ENCODE data around the gene CEND1. TPM values are rescaled to one million over a fixed set of nuclear protein-coding genes. Genes with fewer than 3 reads are reported as not detected.

CEND1 gene
- total and polyA plus RNA-seq, 2 of the 13 experiments (the other 11 are each of a cell fraction or from before 2014, with no cell fraction given) = not detected

DNA sequence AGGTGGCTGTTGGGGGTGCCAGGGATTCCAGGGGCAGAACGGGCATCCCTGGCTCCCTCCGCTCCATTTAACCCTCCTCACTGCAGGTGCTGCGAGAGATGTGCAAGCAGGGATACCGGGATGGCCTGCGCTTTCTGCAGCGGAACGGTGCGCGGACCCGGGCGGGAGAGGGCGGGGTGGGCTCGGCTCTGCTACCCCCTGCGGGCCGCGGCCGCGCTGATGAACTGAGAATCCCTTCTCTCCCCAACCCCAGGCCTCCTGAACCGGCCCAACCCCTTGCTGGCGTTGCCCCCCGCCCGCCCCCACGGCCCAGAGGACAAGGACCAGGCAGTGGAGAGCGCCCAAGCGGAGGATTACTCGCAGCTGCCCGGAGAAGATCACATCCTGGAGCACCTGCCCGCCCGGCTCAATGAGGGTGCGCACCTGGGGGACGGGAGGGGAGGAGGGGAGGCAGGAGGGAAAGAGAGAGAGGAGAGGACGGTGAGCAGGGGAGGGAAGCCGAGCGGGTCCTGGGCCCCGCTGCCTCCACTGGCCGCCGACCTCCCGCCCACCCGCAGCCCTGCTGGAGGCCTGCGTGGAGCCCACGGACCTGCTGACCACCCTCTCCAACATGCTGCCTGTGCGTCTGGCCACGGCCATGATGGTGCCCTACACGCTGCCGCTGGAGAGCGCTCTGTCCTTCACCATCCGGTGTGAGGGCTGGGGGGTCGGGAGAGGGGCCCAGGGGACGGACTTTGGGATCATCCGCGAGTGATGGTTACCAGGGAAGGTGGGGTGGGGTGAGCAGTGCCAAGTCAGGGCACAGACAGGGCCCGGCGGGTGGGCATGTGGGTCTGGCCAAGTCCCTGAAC, 33.8 kb upstream of the CEND1 start:
- ATAC-seq (no peak), FAIRE-seq (no peak), DNase-seq (ENCODE audit: low spot score) (no peak)
- H3K9me3 ChIP-seq (ENCODE audit: low read length) = no peaks in the 10 kb centered on the region
- no peak overlapping the region for H3K4me2 ChIP-seq (ENCODE audit: low read depth, low read length)
- H3K4me3 ChIP-seq (replicated peaks in 1 of 3; ENCODE audit: insufficient read depth in 1 of 3, low read depth in 2 of 3, low read length in 3 of 3) = no peak overlapping the region
- no peaks in the 10 kb centered on the region; a peak in 1 of 5 replicates for H3K27me3 ChIP-seq (ENCODE audit: control insufficient read depth in 1 of 2, insufficient read depth in 2 of 2, low read length in 2 of 2)
- ChIA-PET CTCF (ENCODE audit: low intra/inter-chr PET ratio, low total read pairs) (no interaction called here), POLR2A (interaction anchor here (9.2 to 11.6 kb wide), 2 partner anchors 10 to 18 kb away, joined by 141 to 264 read pairs; partner anchors contain the start of genes CD151, CRACR2B, POLR2L and TSPAN4)
- H4K20me1 ChIP-seq (ENCODE audit: insufficient read depth, low read length) = peaks cover 20% of the 10 kb centered on the region
- H2AFZ ChIP-seq (ENCODE audit: low read length) = no peak overlapping the region
- WGBS (ENCODE audit: low lambda C conversion rate) = 99% methylated on average over 21 of the region's 53 CpGs
- intact Hi-C loops (cut with micrococcal nuclease; ENCODE audit: unreplicated experiment) (no loop called here), in situ Hi-C loops (cut with HindIII; ENCODE audit: extremely low pct_ligation_motif_present, low pct_unique_long_range_greater_than_20kb) (no loop called here)
- H3K36me3 ChIP-seq (replicated peaks in 1 of 2; ENCODE audit: control insufficient read depth in 1 of 2, insufficient read depth in 2 of 2, low read length in 2 of 2) = peaks cover 8 to 22% of the 10 kb centered on the region in 2 experiments; a peak in 4 of 5 replicates
- BruUV-seq (replicated peaks) = no TSS peak
- H3K4me1 ChIP-seq (ENCODE audit: insufficient read depth, low read length) = peaks cover 48% of the 10 kb centered on the region
- TF ChIP-seq, protein P1, sequence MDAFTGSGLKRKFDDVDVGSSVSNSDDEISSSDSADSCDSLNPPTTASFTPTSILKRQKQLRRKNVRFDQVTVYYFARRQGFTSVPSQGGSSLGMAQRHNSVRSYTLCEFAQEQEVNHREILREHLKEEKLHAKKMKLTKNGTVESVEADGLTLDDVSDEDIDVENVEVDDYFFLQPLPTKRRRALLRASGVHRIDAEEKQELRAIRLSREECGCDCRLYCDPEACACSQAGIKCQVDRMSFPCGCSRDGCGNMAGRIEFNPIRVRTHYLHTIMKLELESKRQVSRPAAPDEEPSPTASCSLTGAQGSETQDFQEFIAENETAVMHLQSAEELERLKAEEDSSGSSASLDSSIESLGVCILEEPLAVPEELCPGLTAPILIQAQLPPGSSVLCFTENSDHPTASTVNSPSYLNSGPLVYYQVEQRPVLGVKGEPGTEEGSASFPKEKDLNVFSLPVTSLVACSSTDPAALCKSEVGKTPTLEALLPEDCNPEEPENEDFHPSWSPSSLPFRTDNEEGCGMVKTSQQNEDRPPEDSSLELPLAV (CRISPR knock-in tag; conservative IDR thresholded peaks at IDR 0.05; ENCODE audit: low read depth) = no peak
- peak; percentile 67 for TF ChIP-seq RBFOX2 (IDR thresholded peaks at IDR 0.05; ENCODE audit: low read depth, low read length)
- H3K27ac ChIP-seq (ENCODE audit: extremely low read length, insufficient read depth, low read length) = no peak overlapping the region
- no peak overlapping the region for H3K9ac ChIP-seq (ENCODE audit: insufficient read depth, low read depth, low read length)
- H3K79me2 ChIP-seq (ENCODE audit: insufficient read depth, low read length) = peaks cover 20% of the 10 kb centered on the region

All from HepG2 (cell line).